ENCODE measurements around the gene CTTN.

CTTN gene

GRCh38 chr11:70428701-70429427 is 30.5 kb downstream of the CTTN start:
- no peak for DNase-seq (ENCODE audit: low read depth in 2 of 2)

GRCh38 chr11:70429428-70429705 is 31.0 kb downstream of the CTTN start:
- DNase-seq (ENCODE audit: low read depth in 2 of 2): no peak

- no peak for DNase-seq (ENCODE audit: low read depth in 2 of 2)
Observed at GRCh38 chr11:70429724-70430521, 31.6 kb downstream of the CTTN start.

GRCh38 chr11:70430671-70431574 is 32.6 kb downstream of the CTTN start:
- DNase-seq (ENCODE audit: low read depth in 2 of 2): no peak

- DNase-seq (ENCODE audit: low read depth in 2 of 2): no peak
Observed at GRCh38 chr11:70431611-70432010, 33.3 kb downstream of the CTTN start.

- DNase-seq (ENCODE audit: low read depth in 2 of 2): no peak
Observed at GRCh38 chr11:70432065-70432464, 33.7 kb downstream of the CTTN start.

- DNase-seq (ENCODE audit: low read depth in 2 of 2): no peak
Observed at GRCh38 chr11:70432580-70432979, 34.3 kb downstream of the CTTN start.

- DNase-seq (ENCODE audit: low read depth in 2 of 2): no peak
Observed at GRCh38 chr11:70433038-70433437, 34.7 kb downstream of the CTTN start.

- no peak for DNase-seq (ENCODE audit: low read depth in 2 of 2)
Observed at GRCh38 chr11:70433526-70433925, 35.2 kb downstream of the CTTN start.

- DNase-seq (ENCODE audit: low read depth in 2 of 2): no peak
Observed at GRCh38 chr11:70433966-70434812, 35.9 kb downstream of the CTTN start.

GRCh38 chr11:70434813-70435278 is 36.5 kb downstream of the CTTN start:
- no peak for DNase-seq (ENCODE audit: low read depth in 2 of 2)

- DNase-seq (ENCODE audit: low read depth in 2 of 2): no peak
Observed at GRCh38 chr11:70435361-70435760, 37.0 kb downstream of the CTTN start.

GRCh38 chr11:70435765-70436500 is 37.6 kb downstream of the CTTN start:
- DNase-seq (ENCODE audit: low read depth in 2 of 2): no peak

- DNase-seq (ENCODE audit: low read depth in 2 of 2): no peak
Observed at GRCh38 chr11:70436501-70436860, 38.2 kb downstream of the CTTN start.

- no peak for DNase-seq (ENCODE audit: low read depth in 2 of 2)
Observed at GRCh38 chr11:70437111-70437784, 38.9 kb downstream of the CTTN start.

GRCh38 chr11:70440206-70440605 is 41.9 kb downstream of the CTTN start:
- DNase-seq (ENCODE audit: low read depth in 2 of 2): no peak

GRCh38 chr11:70443773-70444030 is 45.4 kb downstream of the CTTN start:
- DNase-seq (ENCODE audit: low read depth in 2 of 2): no peak

GRCh38 chr11:70445091-70445490 is 46.8 kb downstream of the CTTN start:
- no peak for DNase-seq (ENCODE audit: low read depth in 2 of 2)

- no peak for DNase-seq (ENCODE audit: low read depth in 2 of 2)
Observed at GRCh38 chr11:70445605-70446004, 47.3 kb downstream of the CTTN start.

- DNase-seq (ENCODE audit: low read depth in 2 of 2): no peak
Observed at GRCh38 chr11:70448983-70449567, 50.7 kb downstream of the CTTN start.
